DOHH2 (cell line): ENCODE data around the gene KDM6B.

Source experiments
- CTCF ChIP-seq: fragments of 200-600 bp; sonication (generic); IDR thresholded peaks from one replicate; pipeline ENCODE4 v1.5.1; 2014; ENCODE audit warnings: antibody characterized with exemption, mild to moderate bottlenecking, low read depth, low read length; ENCODE audit not compliant: poor library complexity, severe bottlenecking
- EZH2phosphoT487 ChIP-seq: fragments of 200-600 bp; sonication (generic); IDR thresholded peaks from 2 replicates; pipeline ENCODE4 v1.6.1; 2017; ENCODE audit warnings: borderline replicate concordance, mild to moderate bottlenecking, antibody characterized with exemption, low read length, moderate library complexity, mixed read lengths

- TF ChIP-seq CTCF (no peak), EZH2phosphoT487 (no peak)
These were observed 9.7 kb downstream of the KDM6B start for GRCh38 chr17:7843536-7844291.
